ENCODE results near the gene CDK17. TPM values are rescaled to one million over a fixed set of nuclear protein-coding genes. Genes with fewer than 3 reads are reported as not detected.

Gene CDK17
- total RNA-seq, 2 donors from 2014 or later: 30.7 to 97.6 TPM

- no peak overlapping the region for H3K27ac ChIP-seq
- DNase-seq (ENCODE audit: low spot score): no peak
- no peak for TF ChIP-seq CTCF (IDR thresholded peaks at IDR 0.05)
- H3K27me3 ChIP-seq (replicated peaks; ENCODE audit: insufficient read depth): no peaks in the 10 kb centered on the region
- no peak for ATAC-seq (ENCODE audit: insufficient number of reproducible peaks, low FRiP score, low read depth)
- H3K36me3 ChIP-seq: no peaks in the 10 kb centered on the region
- no peaks in the 10 kb centered on the region for H3K9me3 ChIP-seq
- peaks cover 37 to 44% of the 10 kb centered on the region in 2 donors for H3K4me1 ChIP-seq (ENCODE audit: control insufficient read depth in 1 of 2, low read depth in 2 of 2)
- no peak overlapping the region for H3K4me3 ChIP-seq
Measured at GRCh38 chr12:96371138-96371789, 29.0 kb downstream of the CDK17 start.

- no peak for ATAC-seq (ENCODE audit: insufficient number of reproducible peaks, low FRiP score, low read depth)
- Histone ChIP-seq H3K27ac (no peak overlapping the region), H3K36me3 (no peaks in the 10 kb centered on the region), H3K9me3 (no peaks in the 10 kb centered on the region), H3K4me1 (ENCODE audit: control insufficient read depth in 1 of 2, low read depth in 2 of 2) (peaks cover 31 to 37% of the 10 kb centered on the region in 2 donors), H3K27me3 (replicated peaks; ENCODE audit: insufficient read depth) (no peaks in the 10 kb centered on the region), H3K4me3 (no peak overlapping the region)
- no peak for DNase-seq (ENCODE audit: low spot score)
- no peak for TF ChIP-seq CTCF (IDR thresholded peaks at IDR 0.05)
Measured at GRCh38 chr12:96368687-96369086, 31.6 kb downstream of the CDK17 start.

- DNase-seq (ENCODE audit: low spot score) (no peak), ATAC-seq (ENCODE audit: insufficient number of reproducible peaks, low FRiP score, low read depth) (no peak)
- H3K27ac ChIP-seq: no peak overlapping the region
- no peaks in the 10 kb centered on the region for H3K27me3 ChIP-seq (replicated peaks; ENCODE audit: insufficient read depth)
- TF ChIP-seq CTCF (IDR thresholded peaks at IDR 0.05): no peak
- H3K4me3 ChIP-seq: no peak overlapping the region
- no peaks in the 10 kb centered on the region for H3K36me3 ChIP-seq
- no peaks in the 10 kb centered on the region for H3K9me3 ChIP-seq
- H3K4me1 ChIP-seq (ENCODE audit: control insufficient read depth in 1 of 2, low read depth in 2 of 2): peaks cover 31 to 37% of the 10 kb centered on the region in 2 donors
Measured at GRCh38 chr12:96368233-96368632, 32.0 kb downstream of the CDK17 start.

GRCh38 chr12:96366381-96366654, 33.9 kb downstream of the CDK17 start:
- Histone ChIP-seq H3K36me3 (no peaks in the 10 kb centered on the region), H3K27ac (no peak overlapping the region), H3K4me3 (no peak overlapping the region), H3K27me3 (replicated peaks; ENCODE audit: insufficient read depth) (no peaks in the 10 kb centered on the region), H3K4me1 (ENCODE audit: control insufficient read depth in 1 of 2, low read depth in 2 of 2) (peaks cover 19 to 22% of the 10 kb centered on the region in 2 donors), H3K9me3 (no peaks in the 10 kb centered on the region)
- DNase-seq (ENCODE audit: low spot score): no peak
- ATAC-seq (ENCODE audit: insufficient number of reproducible peaks, low FRiP score, low read depth): no peak
- TF ChIP-seq CTCF (IDR thresholded peaks at IDR 0.05): no peak

- Histone ChIP-seq H3K4me1 (ENCODE audit: control insufficient read depth in 1 of 2, low read depth in 2 of 2) (peaks cover 17 to 18% of the 10 kb centered on the region in 2 donors), H3K9me3 (no peaks in the 10 kb centered on the region), H3K36me3 (no peaks in the 10 kb centered on the region), H3K27me3 (replicated peaks; ENCODE audit: insufficient read depth) (no peaks in the 10 kb centered on the region), H3K27ac (no peak overlapping the region), H3K4me3 (no peak overlapping the region)
- DNase-seq (ENCODE audit: low spot score) (no peak), ATAC-seq (ENCODE audit: insufficient number of reproducible peaks, low FRiP score, low read depth) (no peak)
- no peak for TF ChIP-seq CTCF (IDR thresholded peaks at IDR 0.05)
Measured at GRCh38 chr12:96365604-96366380, 34.4 kb downstream of the CDK17 start.

All from thoracic aorta (tissue), 2 donors.